ENCODE results near the gene PRKD2.

- no peak for TF ChIP-seq POLR2A (IDR thresholded peaks at IDR 0.05; ENCODE audit: low read depth, low read length)
- no peak for TF ChIP-seq TAF1 (IDR thresholded peaks at IDR 0.05; ENCODE audit: low read depth, low read length)
- TF ChIP-seq POLR2AphosphoS5 (IDR thresholded peaks at IDR 0.05; ENCODE audit: low read depth, low read length) = no peak
Observed at GRCh38 chr19:46650445-46650844, 66.5 kb downstream of the PRKD2 start.

All from GM12891 (cell line).